Measurements from ENCODE around the gene CDK5RAP1. TPM values are rescaled to one million over a fixed set of nuclear protein-coding genes. Genes with fewer than 3 reads are reported as not detected.
"Not testable (repeated sequence)": the region's sequence is repeated elsewhere in the genome, so short reads cannot be mapped to it uniquely, and the experiment has no call there.

The CDK5RAP1 gene
- total RNA-seq, 1 donor from 2014 or later, result 49.1 TPM

DNA sequence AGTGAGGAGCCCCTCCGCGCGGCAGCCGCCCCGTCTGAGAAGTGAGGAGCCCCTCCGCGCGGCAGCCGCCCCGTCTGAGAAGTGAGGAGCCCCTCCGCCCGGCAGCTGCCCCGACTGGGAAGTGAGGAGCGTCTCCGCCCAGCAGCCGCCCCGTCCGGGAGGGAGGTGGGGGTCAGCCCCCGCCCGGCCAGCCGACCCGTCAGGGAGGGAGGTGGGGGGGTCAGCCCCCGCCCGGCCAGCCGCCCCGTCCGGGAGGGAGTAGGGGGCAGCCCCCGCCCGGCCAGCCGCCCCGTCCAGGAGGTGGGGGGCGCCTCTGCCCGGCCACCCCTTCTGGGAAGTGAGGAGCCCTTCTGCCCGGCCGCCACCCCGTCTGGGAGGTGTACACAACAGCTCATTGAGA lies 12.0 kb downstream of the CDK5RAP1 start:
- H3K27me3 Mint-ChIP-seq (ENCODE audit: insufficient read depth); H3K4me1 Mint-ChIP-seq (ENCODE audit: low read depth); intact Hi-C loops (cut with micrococcal nuclease); DNase-seq (ENCODE audit: low spot score); H3K9me3 Mint-ChIP-seq; H3K27ac Mint-ChIP-seq; H3K4me3 Mint-ChIP-seq: not testable (repeated sequence)
- peaks cover 38% of the 10 kb centered on the region for H3K36me3 Mint-ChIP-seq (ENCODE audit: low read depth)

DNA sequence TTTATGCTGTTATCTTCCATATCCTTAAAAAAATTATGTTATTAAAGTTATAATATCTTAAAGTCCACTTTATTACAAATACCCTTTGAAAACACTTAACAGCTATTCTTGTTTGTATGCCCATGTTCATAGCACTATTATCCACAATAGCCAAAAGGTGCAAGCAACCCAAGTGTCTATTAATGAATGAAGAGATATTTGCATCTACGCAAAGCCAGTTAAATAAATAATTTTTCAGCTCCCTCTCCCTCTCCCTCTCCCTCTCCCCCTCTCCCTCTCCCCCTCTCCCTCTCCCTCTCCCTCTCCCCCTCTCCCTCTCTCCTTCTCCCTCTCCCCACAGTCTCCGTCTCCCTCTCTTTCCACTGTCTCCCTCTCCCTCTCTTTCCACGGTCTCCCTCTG lies 13.1 kb downstream of the CDK5RAP1 start:
- Mint-ChIP-seq H3K4me3 (no peak overlapping the region), H3K4me1 (ENCODE audit: low read depth) (no peaks in the 10 kb centered on the region), H3K36me3 (ENCODE audit: low read depth) (peaks cover 37% of the 10 kb centered on the region), H3K9me3 (no peaks in the 10 kb centered on the region), H3K27ac (no peak overlapping the region), H3K27me3 (ENCODE audit: insufficient read depth) (no peaks in the 10 kb centered on the region)
- DNase-seq (ENCODE audit: low spot score), result no peak
- intact Hi-C loops (cut with micrococcal nuclease), result no loop called here

GRCh38 chr20:33387177-33387576 lies 14.1 kb downstream of the CDK5RAP1 start:
- Mint-ChIP-seq H3K27ac (no peak overlapping the region), H3K4me1 (ENCODE audit: low read depth) (no peaks in the 10 kb centered on the region), H3K4me3 (no peak overlapping the region), H3K27me3 (ENCODE audit: insufficient read depth) (no peaks in the 10 kb centered on the region), H3K36me3 (ENCODE audit: low read depth) (peaks cover 28% of the 10 kb centered on the region), H3K9me3 (no peaks in the 10 kb centered on the region)
- intact Hi-C loops (cut with micrococcal nuclease), result no loop called here
- no peak for DNase-seq (ENCODE audit: low spot score)

- DNase-seq (ENCODE audit: low spot score), result no peak
- no peaks in the 10 kb centered on the region for H3K4me1 Mint-ChIP-seq (ENCODE audit: low read depth)
- H3K36me3 Mint-ChIP-seq (ENCODE audit: low read depth), result peaks cover 23% of the 10 kb centered on the region
- intact Hi-C loops (cut with micrococcal nuclease), result no loop called here
- H3K27me3 Mint-ChIP-seq (ENCODE audit: insufficient read depth), result no peaks in the 10 kb centered on the region
- no peaks in the 10 kb centered on the region for H3K9me3 Mint-ChIP-seq
- H3K27ac Mint-ChIP-seq, result no peak overlapping the region
- H3K4me3 Mint-ChIP-seq, result no peak overlapping the region
These were observed 14.6 kb downstream of the CDK5RAP1 start for GRCh38 chr20:33386673-33387072.

GRCh38 chr20:33377366-33377765 lies 24.0 kb downstream of the CDK5RAP1 start:
- no peak overlapping the region for H3K27ac Mint-ChIP-seq
- intact Hi-C loops (cut with micrococcal nuclease), result loop anchor here (10.0 kb wide), 1 partner anchor 287 kb away; the partner anchor contains the start of genes ACTL10 and C20orf144
- no peaks in the 10 kb centered on the region for H3K9me3 Mint-ChIP-seq

DNA sequence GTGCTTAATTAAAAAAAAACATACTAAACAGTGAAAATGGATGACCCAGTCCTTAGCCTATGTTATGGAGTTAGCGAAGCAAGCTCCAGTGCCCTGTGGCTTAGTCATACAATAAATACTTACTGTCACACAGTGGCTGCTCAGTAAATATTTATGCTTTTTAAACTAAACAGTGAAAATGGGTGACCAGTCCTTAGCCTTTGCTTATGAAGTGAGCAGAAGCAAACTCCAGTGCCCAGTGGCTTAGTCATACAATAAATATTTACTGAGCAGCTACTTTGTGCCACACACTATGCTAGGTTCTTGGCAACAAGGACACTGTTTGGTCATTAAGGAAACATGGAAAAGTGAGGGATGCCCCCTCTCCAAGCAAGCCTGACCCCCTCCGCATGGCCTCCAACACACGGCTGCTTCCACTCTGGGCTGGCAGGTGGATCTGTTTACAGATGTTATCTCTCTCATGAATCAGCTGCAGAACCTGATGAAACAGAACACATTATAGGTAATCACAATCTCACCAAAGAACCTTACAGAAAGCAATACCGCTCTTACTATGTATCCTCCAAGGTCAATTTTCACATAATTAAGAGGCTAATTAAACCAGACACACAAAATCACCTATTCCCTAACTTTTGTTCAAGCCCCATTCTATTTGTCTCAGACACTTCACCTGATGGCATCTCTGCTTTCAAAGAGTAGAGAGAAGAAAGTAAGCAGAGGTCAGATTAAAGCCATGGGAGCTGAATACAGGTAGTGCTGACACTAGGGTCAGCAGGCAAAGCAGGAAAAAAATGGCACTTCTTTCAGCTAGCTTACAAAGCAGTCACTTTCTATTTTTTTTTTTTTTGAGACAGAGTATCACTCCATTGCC lies 27.3 kb downstream of the CDK5RAP1 start:
- Mint-ChIP-seq H3K36me3 (ENCODE audit: low read depth) (peaks cover 45% of the 10 kb centered on the region), H3K27ac (no peak overlapping the region), H3K27me3 (ENCODE audit: insufficient read depth) (no peaks in the 10 kb centered on the region), H3K4me1 (ENCODE audit: low read depth) (peaks cover 52% of the 10 kb centered on the region), H3K4me3 (no peak overlapping the region), H3K9me3 (no peaks in the 10 kb centered on the region)
- intact Hi-C loops (cut with micrococcal nuclease), result loop anchor here (2.0 to 10.0 kb wide), 2 partner anchors 27 to 291 kb away; partner anchors contain the start of genes ACTL10, C20orf144 and CDK5RAP1
- DNase-seq (ENCODE audit: low spot score), result no peak

More at GRCh38 chr20:33377366-33377765, 24.0 kb downstream of the CDK5RAP1 start:
- Mint-ChIP-seq H3K4me3 (no peak overlapping the region), H3K36me3 (ENCODE audit: low read depth) (peaks cover 46% of the 10 kb centered on the region), H3K27me3 (ENCODE audit: insufficient read depth) (no peaks in the 10 kb centered on the region), H3K4me1 (ENCODE audit: low read depth) (peaks cover 39% of the 10 kb centered on the region)
- DNase-seq (ENCODE audit: low spot score), result no peak

- Mint-ChIP-seq H3K27me3 (ENCODE audit: insufficient read depth) (no peaks in the 10 kb centered on the region), H3K4me1 (ENCODE audit: low read depth) (peaks cover 45% of the 10 kb centered on the region), H3K4me3 (no peak overlapping the region), H3K27ac (peak overlapping the region; percentile 3), H3K36me3 (ENCODE audit: low read depth) (peaks cover 38% of the 10 kb centered on the region), H3K9me3 (no peaks in the 10 kb centered on the region)
- no peak for DNase-seq (ENCODE audit: low spot score)
- intact Hi-C loops (cut with micrococcal nuclease), result loop anchor here (2.0 to 10.0 kb wide), 2 partner anchors 28 to 292 kb away; partner anchors contain the start of genes ACTL10, C20orf144 and CDK5RAP1
These were observed 28.3 kb downstream of the CDK5RAP1 start for GRCh38 chr20:33372993-33373441.

- Mint-ChIP-seq H3K4me1 (ENCODE audit: low read depth) (peaks cover 29% of the 10 kb centered on the region), H3K9me3 (no peaks in the 10 kb centered on the region), H3K4me3 (no peak overlapping the region), H3K27me3 (ENCODE audit: insufficient read depth) (no peaks in the 10 kb centered on the region), H3K36me3 (ENCODE audit: low read depth) (peaks cover 43% of the 10 kb centered on the region), H3K27ac (peak overlapping the region; percentile 74)
- intact Hi-C loops (cut with micrococcal nuclease), result loop anchor here (10.0 kb wide), 1 partner anchor 295 kb away; the partner anchor contains the start of genes ACTL10 and C20orf144
- DNase-seq (ENCODE audit: low spot score), result peak; percentile 27
These were observed 31.0 kb downstream of the CDK5RAP1 start for GRCh38 chr20:33370291-33370690.

GRCh38 chr20:33362898-33363297 lies 38.4 kb downstream of the CDK5RAP1 start:
- Mint-ChIP-seq H3K9me3 (no peaks in the 10 kb centered on the region), H3K36me3 (ENCODE audit: low read depth) (peaks cover 38% of the 10 kb centered on the region), H3K4me3 (no peak overlapping the region), H3K27me3 (ENCODE audit: insufficient read depth) (no peaks in the 10 kb centered on the region), H3K27ac (no peak overlapping the region), H3K4me1 (ENCODE audit: low read depth) (no peaks in the 10 kb centered on the region)
- DNase-seq (ENCODE audit: low spot score), result no peak
- intact Hi-C loops (cut with micrococcal nuclease), result no loop called here

DNA sequence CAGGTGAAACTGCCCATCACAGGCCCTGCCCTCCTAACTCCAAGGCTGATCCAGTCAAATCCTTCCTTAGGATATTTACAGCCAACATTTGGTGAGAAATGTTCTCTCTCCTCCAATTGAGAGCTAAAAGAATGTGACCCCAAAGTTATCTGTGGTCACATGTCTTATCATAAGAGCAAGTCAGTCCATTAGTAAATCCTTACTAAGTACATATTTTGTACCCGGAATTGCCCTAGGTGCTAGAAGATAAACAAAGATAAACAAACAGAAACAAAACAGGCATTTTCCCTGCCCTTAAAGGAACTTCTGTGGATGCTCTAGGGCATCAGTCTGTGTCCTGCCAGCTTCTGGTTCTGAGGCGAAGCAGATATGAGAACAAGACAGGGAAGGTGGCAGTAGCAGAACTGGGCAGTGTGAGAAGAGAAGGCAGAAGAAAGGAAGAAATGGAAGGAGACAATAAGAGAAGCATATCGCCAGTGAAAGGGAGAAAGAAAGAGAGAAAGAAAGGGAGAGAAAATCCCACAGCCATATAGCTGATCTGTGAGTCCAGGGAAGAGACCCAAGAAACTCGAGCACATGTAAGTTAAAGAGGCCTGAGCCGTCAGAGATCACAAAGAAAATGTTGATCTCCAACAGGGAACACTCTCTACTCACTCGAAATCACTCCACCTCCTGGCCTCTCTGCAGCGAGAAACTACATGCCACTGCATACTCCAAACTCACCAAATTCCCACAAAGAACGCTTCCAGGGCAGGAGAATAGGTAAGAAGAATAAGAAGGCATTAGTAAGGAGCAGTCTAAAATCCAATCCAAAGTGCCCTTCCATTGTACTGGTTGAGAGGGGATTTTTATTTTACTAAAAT lies 41.7 kb downstream of the CDK5RAP1 start:
- H3K36me3 Mint-ChIP-seq (ENCODE audit: low read depth), result peaks cover 21% of the 10 kb centered on the region
- no peak overlapping the region for H3K27ac Mint-ChIP-seq
- H3K9me3 Mint-ChIP-seq, result no peaks in the 10 kb centered on the region
- no peaks in the 10 kb centered on the region for H3K4me1 Mint-ChIP-seq (ENCODE audit: low read depth)
- no peak for DNase-seq (ENCODE audit: low spot score)
- intact Hi-C loops (cut with micrococcal nuclease), result no loop called here
- no peak overlapping the region for H3K4me3 Mint-ChIP-seq
- no peaks in the 10 kb centered on the region for H3K27me3 Mint-ChIP-seq (ENCODE audit: insufficient read depth)

- DNase-seq (ENCODE audit: low spot score), result no peak
- Mint-ChIP-seq H3K36me3 (ENCODE audit: low read depth) (no peaks in the 10 kb centered on the region), H3K4me1 (ENCODE audit: low read depth) (no peaks in the 10 kb centered on the region), H3K27ac (no peak overlapping the region), H3K9me3 (no peaks in the 10 kb centered on the region), H3K4me3 (no peak overlapping the region), H3K27me3 (ENCODE audit: insufficient read depth) (no peaks in the 10 kb centered on the region)
- intact Hi-C loops (cut with micrococcal nuclease), result no loop called here
These were observed 48.3 kb downstream of the CDK5RAP1 start for GRCh38 chr20:33353013-33353402.

DNA sequence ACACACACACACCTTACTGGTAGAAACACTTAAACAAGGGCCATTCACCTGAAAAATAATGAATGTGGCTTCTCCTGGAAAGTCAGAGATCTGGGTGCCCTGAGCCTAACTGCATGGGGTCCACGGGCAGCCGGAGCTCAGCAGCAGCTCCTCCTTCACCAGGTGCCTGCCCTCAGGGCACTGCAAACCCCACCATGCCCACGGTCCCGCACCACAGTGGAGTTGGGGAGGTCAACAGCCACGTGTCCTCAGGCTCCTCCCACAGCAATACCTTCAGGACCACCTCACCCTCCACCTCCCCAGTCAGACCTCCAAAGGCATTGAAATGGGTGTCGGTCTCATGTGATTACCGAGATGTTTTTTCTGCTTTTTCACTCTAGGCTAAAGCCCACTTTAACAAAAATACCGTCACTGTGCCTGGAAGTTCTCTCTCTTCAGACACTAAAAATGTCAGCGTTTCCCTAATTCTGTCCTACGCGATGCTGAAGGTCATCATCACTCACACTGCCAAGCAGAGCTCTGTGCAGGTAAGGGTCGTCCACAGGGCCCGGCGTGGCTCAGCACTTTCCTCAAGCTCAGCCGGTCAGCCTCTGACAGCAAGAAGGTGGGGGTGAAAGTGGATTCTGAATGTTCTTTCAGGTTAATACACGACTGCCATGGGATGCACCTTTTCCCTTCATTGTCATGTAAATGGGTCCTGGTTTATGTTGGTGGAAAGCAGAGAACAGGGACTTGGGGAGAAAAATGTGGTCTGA lies 48.9 kb downstream of the CDK5RAP1 start:
- intact Hi-C loops (cut with micrococcal nuclease), result no loop called here
- Mint-ChIP-seq H3K9me3 (no peaks in the 10 kb centered on the region), H3K4me1 (ENCODE audit: low read depth) (no peaks in the 10 kb centered on the region), H3K36me3 (ENCODE audit: low read depth) (no peaks in the 10 kb centered on the region), H3K27me3 (ENCODE audit: insufficient read depth) (no peaks in the 10 kb centered on the region), H3K27ac (no peak overlapping the region), H3K4me3 (no peak overlapping the region)
- no peak for DNase-seq (ENCODE audit: low spot score)
